OCI-LY3 (cell line): ENCODE data around the gene RNF222.

Experiments
- H2AFZ ChIP-seq: fragments of 200-600, 300-600 bp; shearing (Covaris generic); 2 replicates; pipeline ENCODE4 v1.6.0; 2014; ENCODE audit warnings: antibody characterized with exemption, low read depth, low read length
- H3K27ac ChIP-seq: fragments of 200-600, 300-600 bp; sonication (generic); 2 replicates; pipeline ENCODE4 v1.5.1; 2014; ENCODE audit warnings: mild to moderate bottlenecking, low read length, moderate library complexity, mixed read lengths
- H3K27me3 ChIP-seq: fragments of 200-600, 300-600 bp; sonication (generic); 2 replicates; pipeline ENCODE4 v1.6.1; 2014; ENCODE audit warnings: low read depth, low read length, mixed read lengths
- H3K36me3 ChIP-seq: fragments of 200-600, 300-600 bp; sonication (generic); replicated peaks from 2 replicates; pipeline ENCODE3; 2014; ENCODE audit warnings: low read depth, low read length, mixed read lengths
- H3K4me1 ChIP-seq: fragments of 300-600, 200-600 bp; sonication (generic); 2 replicates; pipeline ENCODE4 v1.6.1; 2014; ENCODE audit warnings: low read length, mixed read lengths
- H3K4me2 ChIP-seq: fragments of 200-600, 300-600 bp; sonication (generic); 2 replicates; pipeline ENCODE4 v1.6.1; 2014; ENCODE audit warnings: low read length, mixed read lengths
- H3K4me3 ChIP-seq: fragments of 300-600, 200-600 bp; sonication (generic); 2 replicates; pipeline ENCODE4 v1.5.1; 2014; ENCODE audit warnings: antibody characterized with exemption, mild to moderate bottlenecking, low read length, moderate library complexity
- H3K79me2 ChIP-seq: fragments of 300-600, 200-600 bp; shearing (Covaris generic); 2 replicates; pipeline ENCODE4 v1.6.1; 2014; ENCODE audit warnings: mild to moderate bottlenecking, low read length, mixed read lengths
- H3K9ac ChIP-seq: fragments of 300-600, 200-600 bp; shearing (Covaris generic); 2 replicates; pipeline ENCODE4 v1.6.0; 2014; ENCODE audit warnings: mild to moderate bottlenecking, low read length, moderate library complexity
- H3K9me3 ChIP-seq: fragments of 200-600, 300-600 bp; shearing (Covaris generic); 2 replicates; pipeline ENCODE4 v1.6.1; 2014; ENCODE audit warnings: low read length, mixed read lengths; ENCODE audit not compliant: insufficient read depth
- H4K20me1 ChIP-seq: fragments of 200-600, 300-600 bp; sonication (generic); 2 replicates; pipeline ENCODE4 v1.6.1; 2016; ENCODE audit warnings: low read length, mixed read lengths; ENCODE audit not compliant: insufficient read depth
- CTCF ChIP-seq: fragments of 200-600, 300-600 bp; sonication (generic); IDR thresholded peaks from 2 replicates; pipeline ENCODE4 v1.5.1; 2014; ENCODE audit warnings: antibody characterized with exemption, low read length, low read depth
- EZH2phosphoT487 ChIP-seq: fragments of 200-600 bp; shearing (Covaris generic); IDR thresholded peaks from 2 replicates; pipeline ENCODE4 v1.6.1; 2018; ENCODE audit warnings: antibody characterized with exemption, mixed run types, low read depth

The RNF222 gene

GRCh38 chr17:8392674-8393469, 4.8 kb downstream of the RNF222 start:
- Histone ChIP-seq H3K4me3 (no peak overlapping the region), H3K9me3 (no peaks in the 10 kb centered on the region), H3K27ac (no peak overlapping the region), H2AFZ (no peak overlapping the region), H3K27me3 (no peaks in the 10 kb centered on the region), H3K9ac (no peak overlapping the region), H4K20me1 (no peaks in the 10 kb centered on the region), H3K79me2 (no peaks in the 10 kb centered on the region), H3K4me1 (peaks cover 6% of the 10 kb centered on the region), H3K4me2 (no peak overlapping the region), H3K36me3 (no peaks in the 10 kb centered on the region)
- no peak for TF ChIP-seq EZH2phosphoT487
- TF ChIP-seq CTCF = no peak

- H3K9ac ChIP-seq = no peak overlapping the region
- H3K4me2 ChIP-seq = no peak overlapping the region
- no peaks in the 10 kb centered on the region for H4K20me1 ChIP-seq
- H3K4me3 ChIP-seq = no peak overlapping the region
- no peaks in the 10 kb centered on the region for H3K27me3 ChIP-seq
- no peaks in the 10 kb centered on the region for H3K36me3 ChIP-seq
- H2AFZ ChIP-seq = no peak overlapping the region
- no peak for TF ChIP-seq CTCF
- no peak for TF ChIP-seq EZH2phosphoT487
- H3K4me1 ChIP-seq = peaks cover 6% of the 10 kb centered on the region
- no peaks in the 10 kb centered on the region for H3K79me2 ChIP-seq
- no peaks in the 10 kb centered on the region for H3K9me3 ChIP-seq
- no peak overlapping the region for H3K27ac ChIP-seq
These were observed 5.4 kb downstream of the RNF222 start for GRCh38 chr17:8392274-8392673.

- Histone ChIP-seq H2AFZ (no peak overlapping the region), H3K4me3 (no peak overlapping the region), H3K27me3 (no peaks in the 10 kb centered on the region), H3K36me3 (no peaks in the 10 kb centered on the region), H3K4me2 (no peak overlapping the region), H3K27ac (no peak overlapping the region), H3K9me3 (no peaks in the 10 kb centered on the region), H4K20me1 (no peaks in the 10 kb centered on the region), H3K79me2 (no peaks in the 10 kb centered on the region), H3K4me1 (peaks cover 6% of the 10 kb centered on the region), H3K9ac (no peak overlapping the region)
- TF ChIP-seq CTCF = no peak
These were observed 5.9 kb downstream of the RNF222 start for GRCh38 chr17:8391711-8392110.

- Histone ChIP-seq H3K27ac (no peak overlapping the region), H3K9ac (no peak overlapping the region)
- no peak for TF ChIP-seq EZH2phosphoT487
- no peak for TF ChIP-seq CTCF
These were observed 9.5 kb downstream of the RNF222 start for GRCh38 chr17:8387914-8388651.

More at GRCh38 chr17:8387914-8388651, 9.5 kb downstream of the RNF222 start:
- Histone ChIP-seq H3K79me2 (peaks cover 12% of the 10 kb centered on the region), H4K20me1 (no peaks in the 10 kb centered on the region), H3K27me3 (no peaks in the 10 kb centered on the region), H3K36me3 (no peaks in the 10 kb centered on the region), H3K4me3 (no peak overlapping the region), H3K4me2 (no peak overlapping the region), H3K4me1 (peaks cover 4% of the 10 kb centered on the region; the same call in 1 of the 2 replicates), H3K9me3 (no peaks in the 10 kb centered on the region), H2AFZ (no peak overlapping the region)
